ENCODE data around the gene WHAMM. TPM values are rescaled to one million over a fixed set of nuclear protein-coding genes. Genes with fewer than 3 reads are reported as not detected.

WHAMM gene
- total RNA-seq, 2 donors from 2014 or later: 91.2 to 99.7 TPM

DNA sequence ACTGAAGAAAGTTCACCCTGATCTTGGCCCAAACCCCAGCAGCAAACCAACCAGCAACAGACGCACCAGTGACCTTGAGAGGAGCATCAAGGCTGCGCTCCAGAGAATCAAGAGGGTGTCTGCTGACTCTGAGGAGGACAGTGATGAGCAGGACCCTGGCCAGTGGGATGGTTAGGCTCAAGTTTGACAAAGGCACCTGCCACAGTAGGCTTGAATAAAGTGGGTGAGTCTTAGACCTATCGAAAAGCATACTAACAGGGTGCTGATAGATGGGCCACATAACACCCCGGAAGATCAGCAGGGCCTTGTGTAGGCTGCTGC, 23.9 kb downstream of the WHAMM start:
- Mint-ChIP-seq H3K4me1 (peaks cover 9% of the 10 kb centered on the region), H3K36me3 (ENCODE audit: low read depth) (peaks cover 22% of the 10 kb centered on the region), H3K4me3 (peak overlapping the region; percentile 53), H3K27ac (peak overlapping the region; percentile 79), H3K27me3 (no peaks in the 10 kb centered on the region)
- no peaks in the 10 kb centered on the region for H3K9me3 ChIP-seq (ENCODE audit: control insufficient read depth, low read length, poor library complexity, severe bottlenecking)
- DNase-seq (no peak), ATAC-seq (no peak)

DNA sequence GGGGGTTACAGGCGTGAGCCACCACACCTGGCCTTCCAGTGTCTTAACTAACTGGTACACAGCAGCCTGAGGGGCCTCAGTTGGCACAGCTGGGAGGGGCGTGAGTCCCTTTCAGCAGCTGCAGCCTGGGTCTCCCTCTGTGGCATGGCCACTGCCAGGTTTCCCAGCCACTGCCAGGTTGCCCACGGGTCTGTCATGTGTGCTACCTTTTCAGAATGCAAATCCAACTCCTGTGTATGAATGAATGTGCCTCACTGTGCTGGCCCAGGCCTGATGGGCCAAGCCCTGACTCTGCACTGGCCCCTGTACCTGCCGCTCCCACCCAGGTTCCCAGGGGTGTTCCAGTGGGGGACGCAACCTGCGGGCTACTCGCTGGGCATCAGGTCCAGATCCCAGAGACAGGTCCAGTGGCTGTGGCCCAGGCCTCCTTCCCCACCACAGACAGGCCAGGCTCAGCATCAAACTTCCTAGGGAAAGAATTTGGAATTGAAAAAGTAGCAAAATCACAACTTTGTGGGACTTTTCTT, 26.0 kb downstream of the WHAMM start:
- H3K9me3 ChIP-seq (ENCODE audit: control insufficient read depth, low read length, poor library complexity, severe bottlenecking): no peaks in the 10 kb centered on the region
- peak overlapping the region; percentile 79 for H3K27ac Mint-ChIP-seq
- DNase-seq (no peak), ATAC-seq (no peak)
- H3K27me3 Mint-ChIP-seq: no peaks in the 10 kb centered on the region
- peaks cover 13% of the 10 kb centered on the region for H3K36me3 Mint-ChIP-seq (ENCODE audit: low read depth)
- H3K4me3 Mint-ChIP-seq: peak overlapping the region; percentile 66
- peaks cover 2% of the 10 kb centered on the region for H3K4me1 Mint-ChIP-seq

DNA sequence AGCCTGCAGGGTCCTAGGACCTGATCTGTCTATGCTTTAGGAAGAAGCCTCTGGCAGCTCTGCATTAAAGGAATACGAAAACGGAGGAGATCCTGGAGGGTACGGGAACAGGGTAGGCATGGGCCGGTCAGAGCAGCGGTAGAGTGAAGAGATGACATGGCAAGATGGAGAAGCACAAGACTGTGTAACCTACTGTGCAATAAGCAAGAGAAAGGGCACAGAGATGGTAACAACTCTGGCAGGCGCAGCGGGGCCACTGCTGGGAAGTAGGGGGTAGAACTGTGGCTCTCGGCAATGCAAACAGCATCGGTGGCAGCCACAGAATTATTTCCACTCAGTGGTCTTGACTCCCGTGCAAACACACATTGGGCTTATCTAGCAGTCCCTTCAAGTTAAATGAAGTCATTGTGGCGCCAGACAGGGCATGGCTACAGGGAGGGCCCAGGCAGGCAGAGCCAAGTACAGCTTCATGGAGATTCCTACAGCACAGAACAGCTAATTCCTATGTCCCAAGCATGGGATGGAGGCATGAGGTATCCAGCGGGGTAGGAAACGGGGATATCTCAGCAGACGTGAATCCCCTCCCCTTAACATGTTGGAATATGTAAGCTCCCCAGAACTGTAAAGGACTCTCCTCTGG, 28.8 kb downstream of the WHAMM start:
- Mint-ChIP-seq H3K27me3 (no peaks in the 10 kb centered on the region), H3K27ac (peak overlapping the region; percentile 79), H3K4me3 (peak overlapping the region; percentile 22), H3K4me1 (peaks cover 2% of the 10 kb centered on the region), H3K36me3 (ENCODE audit: low read depth) (peaks cover 11% of the 10 kb centered on the region)
- H3K9me3 ChIP-seq (ENCODE audit: control insufficient read depth, low read length, poor library complexity, severe bottlenecking): no peaks in the 10 kb centered on the region
- DNase-seq (no peak), ATAC-seq (peak; percentile 32)

- no peak overlapping the region for H3K27ac Mint-ChIP-seq
- DNase-seq: no peak
- H3K36me3 Mint-ChIP-seq (ENCODE audit: low read depth): peaks cover 8% of the 10 kb centered on the region
- no peaks in the 10 kb centered on the region for H3K9me3 ChIP-seq (ENCODE audit: control insufficient read depth, low read length, poor library complexity, severe bottlenecking)
- H3K4me1 Mint-ChIP-seq: peaks cover 2% of the 10 kb centered on the region
- no peak overlapping the region for H3K4me3 Mint-ChIP-seq
- H3K27me3 Mint-ChIP-seq: no peaks in the 10 kb centered on the region
- no peak for ATAC-seq
Observed at GRCh38 chr15:82839136-82839535, 29.7 kb downstream of the WHAMM start.

DNA sequence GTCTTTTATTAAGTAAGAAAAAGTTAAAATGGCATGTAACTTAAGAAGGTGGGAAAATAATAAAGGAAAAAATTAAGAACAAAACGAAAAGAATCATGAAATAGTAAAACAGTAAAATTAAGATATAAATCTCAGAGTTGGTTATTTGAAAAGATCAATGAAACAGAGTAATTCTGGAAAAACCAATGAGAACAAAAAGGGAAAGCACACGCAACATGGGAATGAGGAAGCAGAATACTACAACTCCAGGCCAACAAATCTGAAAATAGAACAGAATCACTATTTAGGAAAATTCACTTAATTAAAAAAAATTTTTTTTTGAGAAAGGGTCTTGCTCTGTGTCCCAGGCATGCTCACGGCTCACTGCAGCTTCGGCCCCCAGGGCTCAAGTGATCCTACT, 30.7 kb downstream of the WHAMM start:
- DNase-seq: no peak
- peaks cover 6% of the 10 kb centered on the region for H3K36me3 Mint-ChIP-seq (ENCODE audit: low read depth)
- peaks cover 7% of the 10 kb centered on the region for H3K4me1 Mint-ChIP-seq
- H3K4me3 Mint-ChIP-seq: peak overlapping the region; percentile 45
- no peaks in the 10 kb centered on the region for H3K27me3 Mint-ChIP-seq
- no peaks in the 10 kb centered on the region for H3K9me3 ChIP-seq (ENCODE audit: control insufficient read depth, low read length, poor library complexity, severe bottlenecking)
- no peak overlapping the region for H3K27ac Mint-ChIP-seq
- ATAC-seq: no peak

GRCh38 chr15:82843566-82843965, 34.1 kb downstream of the WHAMM start:
- no peak for DNase-seq
- Mint-ChIP-seq H3K27me3 (no peaks in the 10 kb centered on the region), H3K27ac (no peak overlapping the region)

GRCh38 chr15:82845686-82846085, 36.3 kb downstream of the WHAMM start:
- no peak for DNase-seq
- Mint-ChIP-seq H3K36me3 (ENCODE audit: low read depth) (no peaks in the 10 kb centered on the region), H3K27ac (no peak overlapping the region), H3K27me3 (no peaks in the 10 kb centered on the region), H3K4me1 (peaks cover 13% of the 10 kb centered on the region), H3K4me3 (no peak overlapping the region)
- H3K9me3 ChIP-seq (ENCODE audit: control insufficient read depth, low read length, poor library complexity, severe bottlenecking): no peaks in the 10 kb centered on the region
- ATAC-seq: no peak

More at GRCh38 chr15:82843566-82843965, 34.1 kb downstream of the WHAMM start:
- H3K4me3 Mint-ChIP-seq: no peak overlapping the region
- no peaks in the 10 kb centered on the region for H3K9me3 ChIP-seq (ENCODE audit: control insufficient read depth, low read length, poor library complexity, severe bottlenecking)
- peaks cover 7% of the 10 kb centered on the region for H3K4me1 Mint-ChIP-seq
- no peak for ATAC-seq
- H3K36me3 Mint-ChIP-seq (ENCODE audit: low read depth): no peaks in the 10 kb centered on the region

- H3K27ac Mint-ChIP-seq: no peak overlapping the region
- peaks cover 13% of the 10 kb centered on the region for H3K4me1 Mint-ChIP-seq
- ATAC-seq (no peak), DNase-seq (no peak)
- H3K9me3 ChIP-seq (ENCODE audit: control insufficient read depth, low read length, poor library complexity, severe bottlenecking): no peaks in the 10 kb centered on the region
- no peaks in the 10 kb centered on the region for H3K27me3 Mint-ChIP-seq
- H3K36me3 Mint-ChIP-seq (ENCODE audit: low read depth): no peaks in the 10 kb centered on the region
- H3K4me3 Mint-ChIP-seq: no peak overlapping the region
Observed at GRCh38 chr15:82846621-82847020, 37.2 kb downstream of the WHAMM start.

- Mint-ChIP-seq H3K36me3 (ENCODE audit: low read depth) (no peaks in the 10 kb centered on the region), H3K27me3 (no peaks in the 10 kb centered on the region), H3K4me3 (no peak overlapping the region), H3K27ac (no peak overlapping the region), H3K4me1 (peaks cover 15% of the 10 kb centered on the region)
- DNase-seq (no peak), ATAC-seq (no peak)
- H3K9me3 ChIP-seq (ENCODE audit: control insufficient read depth, low read length, poor library complexity, severe bottlenecking): no peaks in the 10 kb centered on the region
Observed at GRCh38 chr15:82847703-82848102, 38.3 kb downstream of the WHAMM start.

GRCh38 chr15:82848241-82848993, 39.0 kb downstream of the WHAMM start:
- no peak overlapping the region for H3K4me3 Mint-ChIP-seq
- H3K27ac Mint-ChIP-seq: no peak overlapping the region

GRCh38 chr15:82849556-82850512, 40.4 kb downstream of the WHAMM start:
- H3K4me3 Mint-ChIP-seq: no peak overlapping the region
- no peak overlapping the region for H3K27ac Mint-ChIP-seq

More at GRCh38 chr15:82848241-82848993, 39.0 kb downstream of the WHAMM start:
- no peak for DNase-seq
- H3K27me3 Mint-ChIP-seq: no peaks in the 10 kb centered on the region
- H3K9me3 ChIP-seq (ENCODE audit: control insufficient read depth, low read length, poor library complexity, severe bottlenecking): no peaks in the 10 kb centered on the region
- no peaks in the 10 kb centered on the region for H3K36me3 Mint-ChIP-seq (ENCODE audit: low read depth)
- no peak for ATAC-seq
- H3K4me1 Mint-ChIP-seq: peaks cover 15% of the 10 kb centered on the region

GRCh38 chr15:82850731-82851130, 41.3 kb downstream of the WHAMM start:
- DNase-seq (no peak), ATAC-seq (no peak)
- H3K4me1 Mint-ChIP-seq: peaks cover 12% of the 10 kb centered on the region
- no peaks in the 10 kb centered on the region for H3K27me3 Mint-ChIP-seq
- no peaks in the 10 kb centered on the region for H3K9me3 ChIP-seq (ENCODE audit: control insufficient read depth, low read length, poor library complexity, severe bottlenecking)
- no peak overlapping the region for H3K4me3 Mint-ChIP-seq
- no peaks in the 10 kb centered on the region for H3K36me3 Mint-ChIP-seq (ENCODE audit: low read depth)
- H3K27ac Mint-ChIP-seq: no peak overlapping the region

More at GRCh38 chr15:82849556-82850512, 40.4 kb downstream of the WHAMM start:
- Mint-ChIP-seq H3K4me1 (peaks cover 13% of the 10 kb centered on the region), H3K27me3 (no peaks in the 10 kb centered on the region), H3K36me3 (ENCODE audit: low read depth) (no peaks in the 10 kb centered on the region)
- H3K9me3 ChIP-seq (ENCODE audit: control insufficient read depth, low read length, poor library complexity, severe bottlenecking): no peaks in the 10 kb centered on the region
- ATAC-seq (peak; percentile 68), DNase-seq (peak in 1 of 3 donors; percentile 33)

DNA sequence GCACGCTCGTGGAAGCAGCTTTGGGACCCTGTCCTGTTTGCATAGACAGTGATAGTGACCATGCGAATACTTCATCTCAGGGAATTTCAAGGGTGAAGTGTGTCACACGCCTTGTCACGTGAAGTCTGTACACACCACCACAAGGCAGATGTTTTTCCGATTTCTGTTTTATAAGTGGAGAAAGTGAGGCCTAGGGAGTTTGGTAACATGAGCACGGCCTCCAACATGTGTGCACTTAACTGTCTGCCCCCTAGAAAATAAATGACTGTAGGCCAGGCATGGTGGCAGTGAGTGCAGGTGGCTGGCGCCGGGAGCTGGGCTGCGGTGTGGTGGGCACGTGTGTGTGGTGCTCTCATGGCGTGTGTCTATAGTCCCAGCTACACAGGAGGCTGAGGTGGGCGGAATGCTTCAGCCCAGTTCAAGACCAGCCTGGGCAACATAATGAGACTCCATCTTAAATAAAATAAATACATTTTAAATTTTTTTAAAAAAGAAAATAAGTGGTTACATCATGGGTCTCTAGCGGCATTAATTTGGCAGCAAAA, 42.0 kb downstream of the WHAMM start:
- Mint-ChIP-seq H3K36me3 (ENCODE audit: low read depth) (no peaks in the 10 kb centered on the region), H3K4me1 (peaks cover 10% of the 10 kb centered on the region), H3K27ac (no peak overlapping the region), H3K4me3 (no peak overlapping the region), H3K27me3 (no peaks in the 10 kb centered on the region)
- ATAC-seq: no peak
- H3K9me3 ChIP-seq (ENCODE audit: control insufficient read depth, low read length, poor library complexity, severe bottlenecking): no peaks in the 10 kb centered on the region
- DNase-seq: no peak

All from T-helper 17 cell (primary cell).